Activated gamma-delta T cell (primary cell): ENCODE data around the gene RPS6KA4.

Experiments used
- DNase-seq: peaks from one replicate; lab custom pipeline; 2025; lab: John Stamatoyannopoulos, UW

RPS6KA4 gene

DNA sequence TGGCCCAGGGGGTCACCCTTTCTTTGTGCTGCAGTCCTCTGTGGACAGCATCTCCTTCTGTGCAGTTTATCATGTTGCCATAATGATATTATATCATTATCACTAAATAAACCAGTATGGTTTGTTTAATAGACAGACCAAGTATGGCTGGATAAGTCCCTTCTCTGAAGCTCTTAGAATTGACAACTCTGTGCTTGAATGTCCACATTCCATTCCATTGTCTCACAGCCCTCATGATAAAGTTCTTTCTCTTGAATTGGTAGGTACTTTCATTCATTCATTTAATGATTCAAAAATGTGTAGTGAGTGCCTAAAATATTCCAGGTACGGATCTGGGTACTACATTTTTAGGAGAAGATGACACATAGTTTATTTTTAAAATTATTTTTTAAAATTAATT, 7.8 kb downstream of the RPS6KA4 start:
- no peak for DNase-seq

DNA sequence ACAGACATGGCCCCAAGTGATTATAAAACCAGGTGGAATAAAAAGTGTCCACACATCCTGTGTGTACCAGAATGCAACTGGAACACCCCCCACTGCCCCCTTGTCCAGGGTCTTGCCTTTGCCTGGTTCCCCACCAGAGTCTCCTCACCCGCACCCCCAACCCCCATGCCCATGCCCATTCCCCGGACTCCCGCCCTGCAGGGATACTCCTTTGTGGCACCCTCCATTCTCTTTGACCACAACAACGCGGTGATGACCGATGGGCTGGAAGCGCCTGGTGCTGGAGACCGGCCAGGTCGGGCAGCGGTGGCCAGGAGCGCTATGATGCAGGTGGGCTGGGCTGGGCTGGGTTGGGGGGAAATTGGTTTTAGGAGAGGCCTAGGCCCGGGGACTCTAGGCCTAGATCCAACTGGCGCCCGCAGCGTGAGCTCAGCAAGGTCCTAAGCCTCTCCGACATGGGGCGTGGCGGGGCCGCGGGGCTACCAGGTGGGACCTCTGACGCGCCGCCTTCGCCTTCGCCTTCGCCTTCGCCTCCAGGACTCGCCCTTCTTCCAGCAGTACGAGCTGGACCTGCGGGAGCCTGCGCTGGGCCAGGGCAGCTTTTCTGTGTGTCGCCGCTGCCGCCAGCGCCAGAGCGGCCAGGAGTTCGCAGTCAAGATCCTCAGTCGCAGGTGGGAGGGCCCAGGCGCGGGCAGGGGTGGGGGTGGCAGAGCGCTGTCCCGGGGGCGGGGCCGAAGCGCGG, 9.1 kb downstream of the RPS6KA4 start:
- no peak for DNase-seq

DNA sequence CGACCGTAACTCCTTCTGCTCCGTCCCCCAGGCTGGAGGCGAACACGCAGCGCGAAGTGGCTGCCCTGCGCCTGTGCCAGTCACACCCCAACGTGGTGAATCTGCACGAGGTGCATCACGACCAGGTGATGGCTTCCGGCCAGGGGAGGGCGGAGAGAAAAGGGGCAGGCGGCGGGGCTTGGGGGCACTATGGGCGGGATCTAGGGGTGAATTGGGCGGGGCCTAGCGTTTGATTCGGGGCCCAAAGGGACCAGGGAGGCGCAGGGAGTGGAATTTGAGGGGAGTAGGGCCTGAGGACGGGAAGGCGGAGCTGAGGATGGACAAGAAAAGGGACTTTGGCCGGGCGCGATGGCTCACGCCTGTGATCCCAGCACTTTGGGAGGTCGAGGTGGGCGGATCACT, 9.7 kb downstream of the RPS6KA4 start:
- DNase-seq, result no peak

DNA sequence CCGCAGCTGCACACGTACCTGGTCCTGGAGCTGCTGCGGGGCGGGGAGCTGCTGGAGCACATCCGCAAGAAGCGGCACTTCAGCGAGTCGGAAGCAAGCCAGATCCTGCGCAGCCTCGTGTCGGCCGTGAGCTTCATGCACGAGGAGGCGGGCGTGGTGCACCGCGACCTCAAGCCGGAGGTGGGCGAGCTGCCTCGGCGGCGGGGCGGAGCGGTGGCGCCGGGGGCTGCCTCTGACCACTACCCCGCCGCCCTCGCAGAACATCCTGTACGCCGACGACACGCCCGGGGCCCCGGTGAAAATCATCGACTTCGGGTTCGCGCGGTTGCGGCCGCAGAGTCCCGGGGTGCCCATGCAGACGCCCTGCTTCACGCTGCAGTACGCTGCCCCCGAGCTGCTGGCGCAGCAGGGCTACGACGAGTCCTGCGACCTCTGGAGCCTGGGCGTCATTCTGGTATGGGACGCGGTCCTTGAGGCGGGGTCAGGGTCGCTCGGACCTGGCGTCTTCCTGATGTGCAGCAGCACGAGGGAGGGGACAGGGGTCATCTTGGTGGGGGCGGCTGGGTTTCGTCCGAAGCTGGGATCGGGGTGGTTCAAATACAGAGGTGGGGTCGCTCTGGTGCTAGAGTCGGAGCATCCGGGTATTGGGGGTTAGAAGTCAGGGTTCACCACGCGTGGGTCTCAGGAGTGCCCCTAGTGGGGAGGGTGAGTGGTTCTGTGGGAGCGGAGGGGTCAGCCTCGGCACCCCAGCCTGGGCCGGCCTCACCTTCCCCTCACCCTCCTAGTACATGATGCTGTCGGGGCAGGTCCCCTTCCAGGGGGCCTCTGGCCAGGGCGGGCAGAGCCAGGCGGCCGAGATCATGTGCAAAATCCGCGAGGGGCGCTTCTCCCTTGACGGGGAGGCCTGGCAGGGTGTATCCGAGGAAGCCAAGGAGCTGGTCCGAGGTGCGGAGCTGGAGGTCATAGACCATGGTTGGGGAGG, 10.8 kb downstream of the RPS6KA4 start:
- no peak for DNase-seq

DNA sequence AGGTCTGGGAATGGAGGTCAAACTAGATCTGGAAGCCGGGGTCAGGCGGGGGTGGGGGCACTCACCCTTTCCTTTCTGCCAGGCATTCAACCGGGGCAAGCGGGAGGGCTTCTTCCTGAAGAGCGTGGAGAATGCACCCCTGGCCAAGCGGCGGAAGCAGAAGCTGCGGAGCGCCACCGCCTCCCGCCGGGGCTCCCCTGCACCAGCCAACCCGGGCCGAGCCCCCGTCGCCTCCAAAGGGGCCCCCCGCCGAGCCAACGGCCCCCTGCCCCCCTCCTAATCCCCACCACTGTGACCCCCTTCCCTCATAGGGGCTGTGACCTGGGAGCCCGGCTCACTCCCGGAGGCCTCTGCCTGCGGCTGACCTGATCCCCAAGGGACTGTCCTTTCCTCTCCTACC, 12.2 kb downstream of the RPS6KA4 start:
- no peak for DNase-seq

DNA sequence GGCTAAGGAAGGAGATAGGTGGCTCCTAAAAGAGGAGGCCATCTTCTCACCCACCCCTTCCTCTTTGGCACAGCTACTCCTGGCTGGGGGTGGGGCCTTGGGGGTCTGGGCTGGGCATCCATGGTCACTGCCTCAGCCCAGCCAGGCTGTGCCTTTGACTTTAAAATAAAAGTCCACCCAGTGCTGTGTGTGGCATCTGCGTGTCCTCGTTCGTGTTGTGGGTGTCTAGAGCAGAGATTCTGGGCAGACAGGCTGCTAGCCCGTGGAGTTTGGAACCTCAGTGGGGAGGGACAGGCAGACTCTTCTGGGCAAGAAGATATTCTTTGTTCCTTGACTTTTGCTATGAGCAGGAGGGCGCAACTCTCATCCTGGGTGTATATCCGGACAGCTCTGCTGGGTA, 13.1 kb downstream of the RPS6KA4 start:
- DNase-seq, result no peak

DNA sequence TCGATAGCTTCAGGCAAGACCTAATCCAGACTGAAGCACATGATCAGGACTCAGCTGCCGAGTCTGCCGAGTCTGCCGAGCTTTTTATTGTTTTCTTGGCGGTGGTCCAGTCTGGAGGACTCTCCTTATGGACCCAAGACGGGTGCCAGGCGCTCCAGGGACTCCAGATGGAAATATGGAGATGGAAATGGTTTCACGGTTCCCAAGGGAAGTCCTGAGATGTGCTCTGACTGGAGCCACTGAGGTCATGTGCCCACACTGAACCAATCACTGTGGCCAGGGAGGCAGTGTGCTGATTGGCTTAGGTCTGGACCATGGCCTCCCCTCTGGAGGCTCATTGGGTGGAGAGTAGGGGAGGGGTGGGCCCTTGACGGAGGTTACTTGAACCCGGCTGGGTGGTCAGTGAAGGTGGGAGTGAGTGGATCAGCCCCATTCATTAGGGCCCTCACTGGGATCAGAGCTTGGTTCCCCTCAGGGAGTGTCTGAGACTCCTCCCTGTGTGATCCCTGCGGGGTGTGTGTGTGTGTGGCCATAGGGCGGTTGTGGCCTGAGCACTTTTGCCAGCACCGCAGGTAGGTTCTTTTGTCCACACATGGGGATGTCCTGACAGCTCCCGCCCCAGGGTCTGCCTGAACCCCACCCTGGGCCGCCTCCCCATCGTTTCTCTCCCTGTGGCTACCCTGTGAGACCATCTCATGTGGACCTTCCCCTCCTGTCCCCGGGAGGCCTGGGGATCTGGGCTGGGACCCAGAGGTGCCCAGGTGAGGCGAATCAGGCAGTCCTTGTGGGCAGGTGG, 14.0 kb downstream of the RPS6KA4 start:
- no peak for DNase-seq

DNA sequence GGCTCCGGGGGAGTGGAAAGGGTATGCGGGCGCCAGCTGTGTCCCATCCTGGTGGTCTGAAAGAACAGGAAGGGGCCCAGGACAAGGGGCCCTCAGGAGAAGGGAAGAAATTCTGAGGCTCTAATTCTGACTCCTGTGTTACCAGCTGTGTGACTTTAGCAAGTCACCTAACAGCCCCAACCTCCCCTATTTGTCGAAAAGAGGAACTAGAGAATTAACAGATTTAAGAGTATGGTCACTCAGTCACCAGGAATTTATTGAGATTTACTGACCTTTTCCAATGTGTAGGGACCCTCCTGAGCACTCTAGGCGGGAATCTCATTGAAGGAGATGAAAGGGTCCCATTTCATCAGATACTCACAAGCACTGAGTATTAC, 14.6 kb downstream of the RPS6KA4 start:
- no peak for DNase-seq

DNA sequence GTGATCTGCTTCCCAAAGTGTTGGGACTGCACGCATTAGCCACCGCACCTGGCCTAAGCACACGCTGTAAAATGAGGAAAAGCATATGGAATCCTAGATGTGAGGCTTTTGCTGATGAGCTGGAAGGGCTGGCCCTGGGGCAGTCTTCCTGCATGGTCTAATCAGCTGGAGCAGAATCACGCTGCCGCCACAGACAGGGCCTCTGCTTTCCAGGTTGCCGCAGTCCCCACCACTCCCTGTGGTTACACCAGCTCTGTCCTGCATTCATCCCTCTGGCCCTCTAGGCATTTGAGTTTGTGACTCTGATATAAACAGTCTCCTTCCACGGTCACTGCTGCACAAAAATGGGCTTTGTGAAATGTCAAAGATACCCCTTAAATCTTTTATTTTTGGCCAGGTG, 17.1 kb downstream of the RPS6KA4 start:
- no peak for DNase-seq

DNA sequence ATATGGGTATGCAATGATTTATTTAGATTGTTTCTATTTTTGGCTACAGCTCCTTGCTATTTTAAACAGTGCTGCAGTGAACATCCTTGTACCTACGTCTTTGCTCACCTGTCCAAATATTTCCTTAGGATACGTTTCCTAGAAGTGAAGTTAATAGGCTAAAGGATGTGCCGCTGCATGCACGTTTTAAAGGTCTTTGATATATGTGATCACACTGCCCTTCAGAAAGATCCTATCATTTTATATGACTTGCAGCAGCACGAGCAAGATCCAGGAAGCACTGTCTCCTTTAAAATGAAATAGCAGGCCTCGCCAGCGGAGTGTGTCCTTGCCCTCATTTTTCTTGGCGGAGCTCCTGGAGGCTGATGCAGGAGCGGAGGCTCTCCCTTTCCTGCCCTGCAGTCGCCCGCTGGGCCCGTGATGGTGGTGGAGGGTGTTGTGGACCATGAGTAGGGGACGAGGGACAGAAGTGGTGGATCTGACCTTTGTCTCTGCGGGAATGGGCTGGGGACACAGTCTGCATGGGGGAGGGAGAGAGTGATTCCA, 19.4 kb downstream of the RPS6KA4 start:
- no peak for DNase-seq

DNA sequence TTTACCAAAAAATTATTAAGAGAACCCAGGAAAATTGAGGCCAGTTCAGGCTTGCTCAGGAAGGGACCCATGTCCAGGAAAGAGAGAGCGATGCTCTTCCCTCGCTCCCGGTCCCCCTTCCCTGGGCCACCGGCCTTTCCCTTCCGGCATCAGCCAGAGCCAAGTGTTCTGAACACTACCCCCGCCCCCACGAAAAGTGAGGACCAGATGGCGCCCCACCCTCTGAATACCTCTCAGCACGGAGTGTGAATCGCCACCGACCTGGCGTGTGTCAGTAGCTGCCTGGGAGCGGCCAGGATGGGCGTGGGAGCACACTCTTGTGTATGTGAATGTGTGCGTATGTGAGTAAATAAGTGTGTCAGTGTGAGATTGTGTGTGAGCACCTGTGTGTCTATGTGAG, 20.2 kb downstream of the RPS6KA4 start:
- no peak for DNase-seq

DNA sequence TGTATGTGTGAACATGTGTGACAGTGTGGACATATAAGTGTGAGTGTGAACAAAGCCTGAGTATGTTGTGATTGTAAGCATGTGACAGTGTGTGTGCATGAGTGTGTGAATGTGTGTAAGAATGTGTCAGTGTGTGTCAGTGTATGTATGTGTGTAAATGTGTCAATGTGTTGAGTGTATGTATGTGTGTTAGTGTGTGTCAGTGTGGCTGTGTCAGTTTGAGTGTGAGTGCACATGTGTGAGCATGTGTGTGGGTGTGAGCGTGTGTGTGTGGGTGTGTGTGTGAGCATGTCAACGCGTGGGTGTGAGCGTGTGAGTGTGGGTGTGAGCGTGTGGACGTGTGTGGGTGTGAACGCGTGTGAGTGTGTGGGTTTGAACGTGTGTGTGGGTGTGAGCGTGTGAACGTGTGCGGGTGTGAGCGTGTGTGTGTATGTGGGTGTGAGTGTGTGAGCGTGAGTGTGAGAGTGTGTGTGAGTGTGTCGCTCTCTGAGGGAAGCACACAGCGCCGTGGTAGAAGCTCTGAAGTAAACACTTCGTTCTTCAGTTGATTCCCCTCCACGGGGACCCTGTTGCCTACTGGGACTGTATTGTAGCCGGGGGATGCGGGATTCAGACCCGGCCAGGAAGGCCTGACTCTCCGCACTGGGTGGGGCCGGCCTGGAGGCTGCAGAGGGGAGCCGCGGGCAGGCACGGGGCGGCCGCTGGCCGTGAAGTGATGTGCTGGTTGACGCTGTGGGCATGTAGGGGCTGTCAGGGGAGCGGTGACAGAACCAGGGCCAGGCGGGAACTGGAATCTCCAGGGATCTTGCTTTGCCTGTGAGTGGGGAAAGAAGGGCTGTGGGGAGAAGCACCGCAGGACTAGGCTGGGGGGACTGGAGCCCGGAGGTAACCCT, 21.1 kb downstream of the RPS6KA4 start:
- no peak for DNase-seq

DNA sequence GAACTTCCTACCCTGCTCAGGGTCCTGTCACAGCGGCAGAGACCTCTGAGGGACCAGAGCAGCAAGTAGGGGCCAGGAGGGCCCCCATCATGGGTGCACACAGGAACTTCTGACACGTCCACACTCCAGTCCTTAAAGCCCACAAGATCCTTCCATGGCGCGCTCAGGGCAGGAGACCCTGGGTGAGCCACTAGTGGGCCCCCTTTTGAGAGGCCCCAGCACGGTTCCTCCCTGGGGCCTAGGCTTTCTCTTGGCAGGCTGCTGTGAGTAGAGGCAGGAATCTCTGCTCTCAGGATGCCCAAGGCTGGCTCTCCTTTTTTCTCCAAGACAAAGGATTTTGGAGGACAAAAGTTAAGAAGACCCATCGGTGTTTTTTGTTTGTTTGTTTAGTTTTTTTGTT, 22.4 kb downstream of the RPS6KA4 start:
- DNase-seq, result no peak

DNA sequence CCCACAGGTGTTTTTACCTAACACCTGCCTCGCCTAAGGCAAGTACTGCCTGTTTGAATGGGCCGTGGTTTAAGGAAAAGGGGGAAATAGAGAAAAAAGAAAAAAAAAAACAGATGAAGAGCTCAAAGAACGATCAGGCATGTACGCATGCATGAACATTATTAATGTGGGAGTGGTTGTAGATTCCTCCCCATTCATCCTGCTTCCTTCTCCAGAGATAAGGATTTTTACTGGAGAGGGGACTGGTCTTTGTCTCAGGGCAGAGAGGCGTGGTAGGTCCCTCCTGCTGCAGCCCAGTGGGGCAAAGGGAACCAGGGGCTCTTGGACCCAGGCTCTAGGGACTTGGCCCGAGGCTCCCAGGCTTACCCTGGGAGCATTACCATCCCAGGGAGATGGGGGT, 23.1 kb downstream of the RPS6KA4 start:
- no peak for DNase-seq

DNA sequence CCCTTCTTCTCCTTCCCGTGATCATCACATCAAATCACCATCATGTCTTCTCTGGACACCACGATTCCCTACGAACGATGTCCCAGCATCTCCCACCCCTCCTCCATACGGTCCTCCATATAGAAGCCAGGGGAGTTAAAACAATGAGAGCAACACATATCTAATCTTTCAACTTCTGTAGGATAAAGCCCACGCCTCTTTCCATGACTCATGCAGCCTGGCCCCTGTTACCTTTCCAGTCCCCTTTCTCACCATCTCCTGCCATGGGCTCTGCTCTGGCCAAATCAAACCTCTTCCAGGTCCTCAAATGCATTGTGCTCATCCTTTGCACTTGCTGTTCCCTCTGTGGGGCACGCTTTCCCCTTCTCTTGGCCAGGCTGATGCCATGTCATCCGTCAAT, 23.6 kb downstream of the RPS6KA4 start:
- no peak for DNase-seq

DNA sequence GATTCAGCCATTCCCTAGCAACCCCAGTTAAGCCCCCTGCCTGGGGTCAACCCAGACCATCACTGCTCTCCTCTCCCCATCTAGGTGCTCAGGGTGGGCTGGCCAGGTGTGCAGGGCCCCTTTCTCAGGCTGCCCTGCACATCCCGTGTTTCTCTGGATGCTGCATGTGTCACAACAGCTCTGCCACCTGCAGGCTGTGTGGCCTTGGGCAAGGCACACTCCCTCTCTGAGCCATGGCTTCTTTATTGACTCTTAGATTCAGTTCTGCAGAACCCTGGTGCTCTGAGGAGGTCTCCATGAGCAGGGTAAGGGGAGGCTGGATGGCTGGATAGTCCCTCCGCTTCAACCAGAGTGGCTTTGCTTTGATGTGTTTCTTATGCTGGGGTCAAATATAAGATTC, 24.6 kb downstream of the RPS6KA4 start:
- DNase-seq, result no peak

DNA sequence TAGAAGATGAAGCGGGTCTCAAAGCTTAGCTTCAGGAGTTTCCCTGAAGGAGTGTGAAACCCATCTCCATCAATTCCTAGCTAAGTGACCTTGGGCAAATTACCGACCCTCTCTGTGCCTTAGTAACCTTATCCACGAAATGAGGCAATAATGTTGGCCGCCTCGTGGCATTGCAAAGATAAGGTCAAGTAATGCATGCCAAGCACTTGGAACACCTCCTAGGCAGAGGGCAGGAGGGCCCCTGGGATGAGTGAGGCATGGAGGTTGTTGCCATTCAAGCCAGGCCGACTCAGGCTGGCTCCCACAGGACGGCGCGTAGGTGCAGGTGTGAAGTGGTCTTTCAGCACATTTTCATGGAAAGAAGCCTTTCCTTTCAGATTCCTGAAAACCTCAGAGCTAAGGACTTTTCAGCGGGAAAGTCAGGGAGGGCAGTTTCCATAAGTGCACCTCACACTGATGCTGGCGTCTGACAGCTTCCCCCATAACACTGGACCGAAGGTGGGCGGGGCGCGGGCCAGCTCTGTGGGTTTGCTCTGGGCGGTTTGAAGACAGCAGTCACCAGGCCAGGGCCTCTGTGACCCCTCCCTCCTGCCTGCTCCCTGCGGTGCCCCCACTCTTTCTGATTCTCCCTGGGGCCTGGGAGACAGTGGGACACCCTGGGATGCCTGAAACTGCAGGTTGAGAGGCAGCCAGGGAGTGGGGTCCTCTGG, 25.2 kb downstream of the RPS6KA4 start:
- DNase-seq, result no peak

DNA sequence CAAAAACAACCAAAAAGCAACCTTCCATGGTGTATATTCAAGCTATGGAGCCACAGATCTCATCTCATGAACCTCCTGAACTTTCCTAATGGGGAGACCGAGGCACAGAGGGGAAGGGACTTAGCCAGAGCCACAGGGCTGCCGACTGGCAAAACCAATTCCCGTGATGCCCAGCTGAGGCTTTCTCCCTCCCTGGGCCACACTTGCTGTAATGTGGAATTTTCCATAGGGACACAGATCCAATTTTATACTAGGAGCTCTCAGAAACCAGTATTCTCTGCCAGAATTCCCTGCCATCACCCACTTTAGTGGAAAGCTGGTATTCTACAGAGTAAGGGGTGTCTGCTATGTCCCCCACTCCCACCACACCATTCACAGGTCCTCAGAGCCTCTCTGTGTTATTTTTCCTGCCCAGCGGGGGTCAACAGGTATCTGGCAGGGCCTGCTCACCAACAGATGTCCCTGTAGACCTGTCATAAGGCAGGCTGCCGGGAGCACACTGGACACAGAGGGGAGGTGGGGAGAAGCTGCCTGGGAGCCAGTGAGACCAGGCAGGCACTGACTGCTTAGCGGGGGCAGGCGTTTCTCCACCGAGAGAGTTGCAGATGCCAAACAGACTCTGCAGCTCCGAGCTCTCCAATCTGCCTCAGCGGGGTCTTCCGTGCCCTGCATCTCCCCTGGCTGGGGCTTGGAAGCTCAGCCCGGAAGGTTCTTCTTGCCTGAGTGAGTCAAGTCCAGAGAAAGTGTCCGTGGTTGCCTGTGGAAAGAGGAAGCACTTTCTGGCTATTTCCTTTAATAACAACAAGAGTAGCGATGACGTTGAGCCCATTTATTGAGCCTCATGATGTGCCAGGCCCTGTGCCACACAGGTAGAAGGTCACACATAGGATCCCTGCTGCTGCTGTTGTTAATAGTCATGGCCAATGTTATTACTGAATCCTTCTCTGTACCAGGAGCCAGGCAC, 26.3 kb downstream of the RPS6KA4 start:
- DNase-seq, result no peak
